Activated T-helper 2 cell treated with anti-CD3 and anti-CD28 coated beads, Interferon-gamma antibody, Interleukin-2, Interleukin-4, amounts not matched to agents 10 μg/mL and 5 μg/mL and 100 μg/mL, durations not matched to agents 14 hours and 24 hours and 36 hours (primary cell): ENCODE measurements around the gene SLC9A8. TPM values are rescaled to one million over a fixed set of nuclear protein-coding genes. Genes with fewer than 3 reads are reported as not detected.

Experiments used
- DNase-seq: peaks from one replicate; pipeline ENCODE4 v3.0.0; 2021; ENCODE audit warnings: low spot score
- H3K27ac Mint-ChIP-seq: one replicate; pipeline ENCODE4 v1.8.0; 2021; ENCODE audit warnings: mixed read lengths
- H3K27me3 Mint-ChIP-seq: one replicate; pipeline ENCODE4 v1.8.0; 2021; ENCODE audit warnings: low read depth, mixed read lengths
- H3K36me3 Mint-ChIP-seq: one replicate; pipeline ENCODE4 v1.8.0; 2021; ENCODE audit warnings: low read depth, mixed read lengths
- H3K4me1 Mint-ChIP-seq: one replicate; pipeline ENCODE4 v1.8.0; 2021; ENCODE audit warnings: low read depth, mixed read lengths
- H3K4me3 Mint-ChIP-seq: one replicate; pipeline ENCODE4 v1.8.0; 2021; ENCODE audit warnings: low read depth, mild to moderate bottlenecking, moderate library complexity, mixed read lengths
- H3K9me3 Mint-ChIP-seq: one replicate; pipeline ENCODE4 v1.8.0; 2021; ENCODE audit warnings: mixed read lengths
- intact Hi-C: fragments of 100-400 bp; cut with micrococcal nuclease; formaldehyde crosslinking; loops from one replicate; pipeline ENCODE4 v1.15.1; 2023
- total RNA-seq: library from RNA; stranded (reverse); gene quantifications from 2 replicates; pipeline ENCODE4 v1.2.3, GENCODE V29; 2022

SLC9A8 gene
- total RNA-seq, 1 donor from 2014 or later: 18.7 TPM

- peaks cover 46% of the 10 kb centered on the region for H3K36me3 Mint-ChIP-seq
- H3K4me3 Mint-ChIP-seq: no peak overlapping the region
- no peaks in the 10 kb centered on the region for H3K9me3 Mint-ChIP-seq
- H3K27me3 Mint-ChIP-seq: no peaks in the 10 kb centered on the region
- intact Hi-C loops: no loop called here
- no peak for DNase-seq
- no peak overlapping the region for H3K27ac Mint-ChIP-seq
- peaks cover 20% of the 10 kb centered on the region for H3K4me1 Mint-ChIP-seq
Measured at GRCh38 chr20:49863666-49864065, 51.0 kb downstream of the SLC9A8 start.

DNA sequence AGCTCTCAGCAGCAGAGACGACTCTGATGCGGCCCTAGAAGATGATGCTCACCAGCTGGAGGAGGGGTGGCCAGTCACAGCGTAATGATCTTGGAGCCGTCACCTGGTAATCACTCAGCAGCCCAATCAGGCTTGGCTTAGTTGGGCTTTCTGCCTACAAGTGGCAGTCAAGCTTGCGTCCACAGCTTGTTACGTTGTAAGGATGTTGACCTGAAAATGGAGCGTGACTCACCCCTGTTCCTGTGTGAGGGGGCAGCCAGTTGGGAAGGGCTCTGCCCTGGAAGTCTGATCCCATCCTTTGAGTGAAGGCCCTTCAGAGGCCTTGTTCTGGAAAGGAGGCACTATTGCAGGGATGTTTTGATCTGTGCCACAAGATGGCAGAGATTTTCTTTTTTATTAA, 52.9 kb downstream of the SLC9A8 start:
- no peaks in the 10 kb centered on the region for H3K27me3 Mint-ChIP-seq
- H3K27ac Mint-ChIP-seq: no peak overlapping the region
- DNase-seq: no peak
- H3K4me1 Mint-ChIP-seq: peaks cover 17% of the 10 kb centered on the region
- no peak overlapping the region for H3K4me3 Mint-ChIP-seq
- intact Hi-C loops: no loop called here
- H3K9me3 Mint-ChIP-seq: no peaks in the 10 kb centered on the region
- H3K36me3 Mint-ChIP-seq: peaks cover 44% of the 10 kb centered on the region

DNA sequence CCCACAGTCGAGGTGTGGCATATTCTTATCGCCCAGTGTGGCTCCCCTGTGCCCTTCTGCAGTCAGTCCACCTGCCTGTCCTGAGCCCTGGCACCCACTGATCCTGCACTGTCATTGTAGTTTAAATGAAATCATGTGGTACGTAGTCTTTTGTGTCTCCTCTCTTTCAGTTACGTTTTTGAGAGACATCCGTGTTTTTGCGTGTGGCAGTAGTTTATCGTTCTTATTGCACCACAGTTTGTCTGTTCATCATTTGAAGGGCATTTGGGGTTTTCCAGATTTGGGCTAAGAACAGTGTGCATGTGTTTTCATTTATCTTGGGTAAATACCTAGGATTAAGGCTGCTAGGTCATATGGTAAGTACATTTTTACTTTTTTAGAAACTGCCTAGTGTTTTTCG, 53.4 kb downstream of the SLC9A8 start:
- intact Hi-C loops: no loop called here
- Mint-ChIP-seq H3K4me3 (no peak overlapping the region), H3K9me3 (no peaks in the 10 kb centered on the region), H3K27me3 (no peaks in the 10 kb centered on the region), H3K4me1 (peaks cover 12% of the 10 kb centered on the region), H3K36me3 (peaks cover 44% of the 10 kb centered on the region), H3K27ac (no peak overlapping the region)
- no peak for DNase-seq

DNA sequence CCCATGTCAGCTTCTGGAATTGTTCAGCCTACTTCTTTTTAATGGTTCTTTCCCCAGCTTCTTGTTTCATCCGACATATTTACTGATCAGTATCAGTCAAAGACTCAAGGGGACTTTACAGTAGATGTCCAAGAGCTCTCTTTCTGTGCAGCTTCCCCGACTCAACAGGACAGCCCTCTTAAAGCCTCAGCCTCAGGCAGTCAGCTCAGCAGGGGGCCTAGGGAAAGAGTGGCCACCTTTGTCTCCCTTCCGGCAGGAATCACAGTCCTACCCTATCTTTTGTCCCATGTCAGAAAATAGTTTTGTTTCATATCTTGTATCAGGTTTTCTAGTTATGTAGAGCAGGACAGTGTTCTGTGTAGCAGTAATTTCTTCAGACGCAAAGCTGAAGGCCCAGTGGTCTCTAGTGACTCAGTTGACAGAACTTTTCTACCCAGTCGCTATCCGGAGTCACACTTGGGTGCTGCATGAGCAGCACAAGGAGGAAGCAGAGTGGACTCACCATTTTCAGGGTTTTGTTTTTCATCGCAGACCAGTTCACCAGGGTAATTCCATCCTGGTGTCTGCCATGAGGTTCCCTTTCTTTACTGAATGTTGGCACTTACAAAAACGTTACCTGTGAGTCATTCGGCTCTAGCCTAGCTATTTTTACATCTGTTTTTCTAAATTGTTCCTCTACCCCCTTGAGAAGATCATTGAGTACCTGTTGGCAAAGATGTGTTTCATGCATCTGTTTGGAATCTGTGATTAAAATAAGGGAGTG, 55.0 kb downstream of the SLC9A8 start:
- Mint-ChIP-seq H3K9me3 (no peaks in the 10 kb centered on the region), H3K4me3 (no peak overlapping the region), H3K27ac (no peak overlapping the region), H3K27me3 (no peaks in the 10 kb centered on the region), H3K36me3 (peaks cover 38% of the 10 kb centered on the region), H3K4me1 (peaks cover 8% of the 10 kb centered on the region)
- intact Hi-C loops: no loop called here
- no peak for DNase-seq

DNA sequence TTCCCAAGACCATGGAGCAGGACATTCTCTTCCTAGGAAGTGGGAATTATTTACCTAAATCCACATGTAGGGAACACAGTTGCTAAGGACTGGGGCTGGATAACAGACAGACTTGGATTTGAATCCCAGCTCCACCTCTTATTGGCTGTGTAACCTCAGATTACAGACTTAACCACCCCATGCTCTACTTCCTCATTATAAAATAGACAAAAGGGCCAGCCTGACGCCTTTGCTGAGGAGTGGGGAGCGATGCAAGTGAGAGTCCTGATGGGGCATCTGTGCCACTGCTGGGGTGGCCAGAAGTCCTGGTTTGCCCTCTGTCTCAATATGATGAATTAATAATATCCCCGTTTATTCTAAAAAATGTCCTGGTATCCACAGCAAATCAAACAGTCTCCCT, 55.9 kb downstream of the SLC9A8 start:
- Mint-ChIP-seq H3K4me3 (no peak overlapping the region), H3K36me3 (peaks cover 41% of the 10 kb centered on the region)

GRCh38 chr20:49868964-49869363, 56.3 kb downstream of the SLC9A8 start:
- Mint-ChIP-seq H3K9me3 (no peaks in the 10 kb centered on the region), H3K4me1 (peaks cover 8% of the 10 kb centered on the region), H3K36me3 (peaks cover 41% of the 10 kb centered on the region), H3K27ac (no peak overlapping the region), H3K4me3 (no peak overlapping the region), H3K27me3 (no peaks in the 10 kb centered on the region)
- DNase-seq: no peak
- intact Hi-C loops: no loop called here

More for the DNA sequence above, 55.9 kb downstream of the SLC9A8 start:
- no peak for DNase-seq
- intact Hi-C loops: no loop called here
- Mint-ChIP-seq H3K9me3 (no peaks in the 10 kb centered on the region), H3K4me1 (peaks cover 8% of the 10 kb centered on the region), H3K27me3 (no peaks in the 10 kb centered on the region), H3K27ac (no peak overlapping the region)

GRCh38 chr20:49870261-49870660, 57.6 kb downstream of the SLC9A8 start:
- Mint-ChIP-seq H3K4me3 (no peak overlapping the region), H3K4me1 (peaks cover 8% of the 10 kb centered on the region), H3K36me3 (peaks cover 39% of the 10 kb centered on the region), H3K9me3 (no peaks in the 10 kb centered on the region), H3K27me3 (no peaks in the 10 kb centered on the region), H3K27ac (no peak overlapping the region)
- no peak for DNase-seq
- intact Hi-C loops: no loop called here

- Mint-ChIP-seq H3K36me3 (peaks cover 38% of the 10 kb centered on the region), H3K27ac (no peak overlapping the region), H3K27me3 (no peaks in the 10 kb centered on the region), H3K4me1 (peaks cover 6% of the 10 kb centered on the region), H3K4me3 (no peak overlapping the region), H3K9me3 (no peaks in the 10 kb centered on the region)
- intact Hi-C loops: no loop called here
- no peak for DNase-seq
Measured at GRCh38 chr20:49871391-49871948, 58.8 kb downstream of the SLC9A8 start.

DNA sequence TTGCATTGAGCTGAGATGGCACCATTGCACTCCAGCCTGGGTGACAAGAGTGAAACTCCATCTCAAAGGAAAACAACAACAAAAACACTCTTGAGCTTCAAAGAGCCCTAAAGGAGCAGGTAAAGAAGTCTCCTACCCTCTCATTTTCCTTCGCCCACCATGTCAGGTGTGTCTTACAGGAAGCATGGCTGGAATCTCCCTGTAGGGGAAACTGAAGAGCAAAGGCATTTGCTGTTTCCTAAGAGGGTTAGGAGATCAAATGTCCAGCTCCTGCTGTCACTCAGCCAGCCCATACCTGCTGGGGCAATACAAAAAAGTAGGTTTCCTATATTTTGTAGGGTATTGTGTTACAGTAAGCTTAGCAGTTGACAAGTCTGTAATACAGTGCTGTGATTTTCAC, 59.4 kb downstream of the SLC9A8 start:
- H3K36me3 Mint-ChIP-seq: peaks cover 32% of the 10 kb centered on the region

DNA sequence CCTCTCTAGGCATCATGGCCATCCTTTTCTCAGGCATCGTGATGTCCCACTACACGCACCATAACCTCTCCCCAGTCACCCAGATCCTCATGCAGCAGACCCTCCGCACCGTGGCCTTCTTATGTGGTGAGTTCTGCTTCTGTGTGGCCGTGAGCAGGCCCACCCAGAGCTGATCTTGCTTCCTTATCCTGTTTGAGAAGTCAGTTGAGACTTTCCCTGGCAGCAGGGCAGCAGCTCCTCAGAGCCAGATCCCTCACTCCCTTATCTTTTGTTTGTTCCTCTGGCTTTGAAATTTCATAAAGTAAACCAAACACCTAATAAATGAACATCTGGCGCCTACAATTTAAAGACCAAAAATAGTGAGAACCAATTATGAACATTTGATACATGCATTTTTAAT, 62.1 kb downstream of the SLC9A8 start:
- no peaks in the 10 kb centered on the region for H3K4me1 Mint-ChIP-seq
- DNase-seq: no peak
- H3K9me3 Mint-ChIP-seq: no peaks in the 10 kb centered on the region
- no peaks in the 10 kb centered on the region for H3K27me3 Mint-ChIP-seq
- H3K27ac Mint-ChIP-seq: no peak overlapping the region
- H3K36me3 Mint-ChIP-seq: peaks cover 29% of the 10 kb centered on the region
- intact Hi-C loops: no loop called here
- no peak overlapping the region for H3K4me3 Mint-ChIP-seq

More for the DNA sequence above, 59.4 kb downstream of the SLC9A8 start:
- no peak for DNase-seq
- Mint-ChIP-seq H3K27me3 (no peaks in the 10 kb centered on the region), H3K4me1 (peaks cover 6% of the 10 kb centered on the region), H3K9me3 (no peaks in the 10 kb centered on the region), H3K4me3 (no peak overlapping the region), H3K27ac (no peak overlapping the region)
- intact Hi-C loops: no loop called here

DNA sequence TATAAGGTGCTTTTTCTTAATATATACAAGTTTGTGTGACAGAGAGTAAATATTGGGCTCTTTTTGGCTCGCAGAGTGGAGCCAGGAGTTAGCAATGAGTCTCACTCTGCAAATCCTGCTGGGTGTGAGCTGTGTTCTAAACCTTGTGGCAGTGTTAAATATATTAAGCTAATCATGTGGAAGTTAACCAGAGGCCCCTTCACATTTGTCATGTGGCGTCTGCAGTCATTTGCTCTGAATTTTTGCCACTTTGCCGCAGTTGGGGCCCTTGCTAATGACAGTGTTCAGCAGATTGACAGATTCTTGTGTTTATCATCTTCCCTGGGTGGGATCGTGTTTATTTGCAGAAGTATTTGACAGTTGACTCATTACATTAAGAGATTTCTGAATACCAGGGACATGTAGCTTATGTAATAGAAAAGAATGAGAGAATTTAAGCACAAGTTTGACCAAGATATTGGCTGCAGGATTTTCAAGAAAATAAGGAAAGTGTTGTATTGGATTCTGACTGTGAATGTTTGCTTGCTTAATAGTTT, 64.8 kb downstream of the SLC9A8 start:
- Mint-ChIP-seq H3K4me3 (no peak overlapping the region), H3K4me1 (no peaks in the 10 kb centered on the region), H3K36me3 (peaks cover 40% of the 10 kb centered on the region)

DNA sequence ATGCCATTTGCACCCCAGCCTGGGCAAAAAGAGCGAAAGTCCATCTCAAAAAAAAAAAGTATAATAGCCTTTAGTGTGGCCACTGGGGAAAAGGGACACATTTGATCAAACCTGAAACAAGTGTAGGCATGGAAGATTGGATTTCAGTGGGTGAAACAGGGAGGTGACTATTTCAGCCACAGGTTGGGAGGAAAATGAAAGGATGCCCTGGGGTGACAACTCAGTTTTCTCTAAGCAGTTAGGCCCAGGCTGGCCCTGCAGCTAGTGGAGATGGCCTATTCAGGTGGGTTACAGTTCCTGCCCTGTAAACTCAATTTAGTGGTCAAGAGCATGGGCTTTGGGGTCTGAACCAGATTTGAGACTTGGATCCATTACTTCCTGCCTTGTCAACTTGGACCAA, 66.3 kb downstream of the SLC9A8 start:
- Mint-ChIP-seq H3K4me1 (no peaks in the 10 kb centered on the region), H3K4me3 (no peak overlapping the region), H3K36me3 (peaks cover 46% of the 10 kb centered on the region), H3K27me3 (no peaks in the 10 kb centered on the region), H3K9me3 (no peaks in the 10 kb centered on the region), H3K27ac (no peak overlapping the region)
- intact Hi-C loops: no loop called here
- no peak for DNase-seq

More for the DNA sequence above, 64.8 kb downstream of the SLC9A8 start:
- Mint-ChIP-seq H3K27ac (no peak overlapping the region), H3K9me3 (no peaks in the 10 kb centered on the region), H3K27me3 (no peaks in the 10 kb centered on the region)
- intact Hi-C loops: no loop called here
- no peak for DNase-seq

DNA sequence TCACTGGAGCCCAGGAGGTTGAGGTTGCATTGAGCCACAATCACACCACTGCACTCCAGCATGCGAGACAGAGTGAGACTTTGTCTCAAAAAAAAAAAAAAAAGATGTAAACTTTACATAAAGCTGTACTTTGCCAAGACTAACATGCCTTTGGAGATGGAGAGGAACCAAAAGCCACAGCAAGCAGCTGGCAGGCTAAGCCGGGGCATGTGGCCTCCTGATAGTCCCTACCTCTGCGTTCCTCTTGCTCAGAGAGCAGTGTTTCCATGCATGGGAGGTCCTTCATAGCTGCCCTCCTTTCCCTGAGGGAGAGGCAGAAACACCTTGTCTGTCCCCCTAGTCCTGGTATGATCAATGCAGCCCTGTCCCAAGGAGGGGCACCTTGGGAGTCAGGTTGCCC, 67.5 kb downstream of the SLC9A8 start:
- Mint-ChIP-seq H3K36me3 (peaks cover 42% of the 10 kb centered on the region), H3K27ac (no peak overlapping the region), H3K9me3 (no peaks in the 10 kb centered on the region), H3K4me1 (no peaks in the 10 kb centered on the region), H3K27me3 (no peaks in the 10 kb centered on the region), H3K4me3 (no peak overlapping the region)
- intact Hi-C loops: no loop called here
- DNase-seq: no peak
